OCI-LY1 (cell line): ENCODE measurements around the gene KIAA0319L.
A peak's percentile ranks its signal among the peaks of the same experiment; 100 is the strongest.

Experiments
- H2AFZ ChIP-seq: fragments of 200-600 bp; sonication (generic), shearing (Covaris generic); 2 replicates; pipeline ENCODE4 v1.6.0; 2014; ENCODE audit warnings: antibody characterized with exemption, mild to moderate bottlenecking, low read length
- H3F3A ChIP-seq: fragments of 200-600 bp; sonication (generic), shearing (Covaris generic); 2 replicates; pipeline ENCODE4 v1.6.0; 2014; ENCODE audit warnings: mild to moderate bottlenecking, antibody characterized with exemption, low read length, moderate library complexity; ENCODE audit not compliant: insufficient read depth
- H3K27ac ChIP-seq: fragments of 200-600 bp; sonication (generic); 2 replicates; pipeline ENCODE4 v1.5.1; 2014; ENCODE audit warnings: low read length, mixed run types, mild to moderate bottlenecking, low read depth; ENCODE audit not compliant: poor library complexity, severe bottlenecking
- H3K27me3 ChIP-seq: fragments of 200-600 bp; sonication (generic); 2 replicates; pipeline ENCODE4 v1.6.0; 2014; ENCODE audit warnings: antibody characterized with exemption, mild to moderate bottlenecking, low read length, moderate library complexity; ENCODE audit not compliant: insufficient read depth
- H3K36me3 ChIP-seq: fragments of 200-600 bp; sonication (generic); 2 replicates; pipeline ENCODE4 v1.6.1; 2014; ENCODE audit warnings: mild to moderate bottlenecking, antibody characterized with exemption, low read length, moderate library complexity, mixed read lengths; ENCODE audit not compliant: insufficient read depth
- H3K4me1 ChIP-seq: fragments of 200-600 bp; sonication (generic); 2 replicates; pipeline ENCODE4 v1.5.1; 2014; ENCODE audit warnings: mild to moderate bottlenecking, low read length, moderate library complexity; ENCODE audit not compliant: insufficient read depth, severe bottlenecking
- H3K4me2 ChIP-seq: fragments of 200-600 bp; sonication (generic), shearing (Covaris generic); 2 replicates; pipeline ENCODE4 v1.6.1; 2014; ENCODE audit warnings: low read length
- H3K4me3 ChIP-seq: fragments of 200-600 bp; sonication (generic); 2 replicates; pipeline ENCODE4 v1.5.1; 2014; ENCODE audit warnings: low read length, low read depth, mild to moderate bottlenecking, mixed read lengths; ENCODE audit not compliant: poor library complexity, severe bottlenecking
- H3K79me2 ChIP-seq: fragments of 200-600 bp; shearing (Covaris generic); 2 replicates; pipeline ENCODE4 v1.6.1; 2016; ENCODE audit warnings: mixed run types, low read length, mixed read lengths; ENCODE audit not compliant: insufficient read depth
- H3K9ac ChIP-seq: fragments of 200-600 bp; sonication (generic), shearing (Covaris generic); 2 replicates; pipeline ENCODE4 v1.6.1; 2014; ENCODE audit warnings: mild to moderate bottlenecking, low read length, mixed read lengths
- H3K9me2 ChIP-seq: fragments of 200-600 bp; sonication (generic), shearing (Covaris generic); 2 replicates; pipeline ENCODE4 v1.6.1; 2014; ENCODE audit warnings: low read depth, mild to moderate bottlenecking, low read length, mixed read lengths
- H3K9me3 ChIP-seq: fragments of 200-600 bp; shearing (Covaris generic); 2 replicates; pipeline ENCODE4 v1.6.1; 2014; ENCODE audit warnings: low read length, mixed read lengths
- H4K20me1 ChIP-seq: fragments of 200-600 bp; sonication (generic), shearing (Covaris generic); 2 replicates; pipeline ENCODE4 v1.6.0; 2016; ENCODE audit warnings: mild to moderate bottlenecking, low read length; ENCODE audit not compliant: insufficient read depth
- CTCF ChIP-seq: fragments of 200-600 bp; sonication (generic), shearing (Covaris generic); IDR thresholded peaks from 2 replicates; pipeline ENCODE4 v1.5.1; 2017; ENCODE audit warnings: mild to moderate bottlenecking, antibody characterized with exemption, low read length, moderate library complexity, mixed read lengths
- EZH2 ChIP-seq: fragments of 200-600 bp; sonication (generic), shearing (Covaris generic); IDR thresholded peaks from 2 replicates; pipeline ENCODE4 v1.8.0; 2017; ENCODE audit warnings: borderline replicate concordance, mixed run types, mild to moderate bottlenecking, antibody characterized with exemption, low read length, moderate library complexity, mixed read lengths

The KIAA0319L gene

GRCh38 chr1:35507947-35508346 is 49.3 kb downstream of the KIAA0319L start:
- Histone ChIP-seq H3K36me3 (no peaks in the 10 kb centered on the region; the same call in 1 of the 2 replicates), H2AFZ (no peak overlapping the region), H3F3A (no peaks in the 10 kb centered on the region), H3K27ac (peak overlapping the region; percentile 94), H4K20me1 (no peaks in the 10 kb centered on the region), H3K9me2 (no peaks in the 10 kb centered on the region), H3K79me2 (no peaks in the 10 kb centered on the region), H3K4me2 (peak overlapping the region; percentile 59), H3K4me3 (no peak overlapping the region), H3K27me3 (no peaks in the 10 kb centered on the region), H3K9me3 (no peaks in the 10 kb centered on the region), H3K4me1 (peaks cover 49% of the 10 kb centered on the region), H3K9ac (no peak overlapping the region)
- no peak for TF ChIP-seq EZH2
- no peak for TF ChIP-seq CTCF

GRCh38 chr1:35506960-35507912 is 50.0 kb downstream of the KIAA0319L start:
- no peak for TF ChIP-seq CTCF
- H4K20me1 ChIP-seq, result no peaks in the 10 kb centered on the region
- peak overlapping the region; percentile 94 for H3K27ac ChIP-seq

GRCh38 chr1:35505911-35506798 is 51.0 kb downstream of the KIAA0319L start:
- 0 out of 2 replicates have a peak, but pooled peaks have one; percentile 20 for TF ChIP-seq CTCF
- no peak for TF ChIP-seq EZH2
- Histone ChIP-seq H3K36me3 (no peaks in the 10 kb centered on the region; the same call in 1 of the 2 replicates), H3F3A (no peaks in the 10 kb centered on the region), H3K4me1 (peaks cover 49% of the 10 kb centered on the region), H2AFZ (no peak overlapping the region), H3K27ac (peak overlapping the region; percentile 94), H3K79me2 (no peaks in the 10 kb centered on the region), H3K27me3 (no peaks in the 10 kb centered on the region), H3K9me2 (no peaks in the 10 kb centered on the region), H4K20me1 (no peaks in the 10 kb centered on the region), H3K4me3 (peak overlapping the region; percentile 31), H3K4me2 (peak overlapping the region; percentile 59), H3K9me3 (no peaks in the 10 kb centered on the region), H3K9ac (peak overlapping the region; percentile 47)

More at GRCh38 chr1:35506960-35507912, 50.0 kb downstream of the KIAA0319L start:
- Histone ChIP-seq H3K4me2 (peak overlapping the region; percentile 59), H3K27me3 (no peaks in the 10 kb centered on the region), H3K9me3 (no peaks in the 10 kb centered on the region), H3K36me3 (no peaks in the 10 kb centered on the region; the same call in 1 of the 2 replicates), H3K9ac (peak overlapping the region; percentile 47), H3K79me2 (no peaks in the 10 kb centered on the region), H2AFZ (no peak overlapping the region), H3K4me3 (peak overlapping the region; percentile 31), H3K4me1 (peaks cover 49% of the 10 kb centered on the region), H3F3A (no peaks in the 10 kb centered on the region), H3K9me2 (no peaks in the 10 kb centered on the region)
